ENCODE measurements around the gene USP21. TPM values are rescaled to one million over a fixed set of nuclear protein-coding genes. Genes with fewer than 3 reads are reported as not detected.

The USP21 gene
- total and polyA plus RNA-seq, 2 experiments from 2014 or later: 6.3 to 16.5 TPM

DNA sequence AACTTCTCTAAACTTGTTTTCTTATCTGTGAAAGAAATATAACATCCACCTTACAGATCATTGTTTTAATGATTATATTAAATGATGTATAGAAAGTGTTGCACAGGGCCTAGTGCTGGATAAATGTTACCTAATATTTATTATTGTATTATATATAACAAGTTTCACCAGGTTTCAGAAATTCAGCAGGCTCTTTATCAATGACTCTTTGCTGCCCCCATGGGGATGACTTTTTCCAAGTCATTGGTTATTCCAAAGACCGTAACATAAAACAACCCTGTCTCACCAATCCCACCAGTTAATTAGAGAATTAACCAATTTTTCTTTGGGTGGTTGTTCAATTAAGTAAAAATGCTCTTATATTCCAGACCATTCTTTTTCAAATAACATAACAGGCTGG, 19.5 kb upstream of the USP21 start:
- Histone ChIP-seq H3K4me2 (ENCODE audit: unreplicated experiment) (no peak overlapping the region), H3K9ac (no peak overlapping the region), H3K36me3 (ENCODE audit: low read depth) (no peaks in the 10 kb centered on the region), H3K4me1 (ENCODE audit: insufficient read depth) (no peaks in the 10 kb centered on the region), H3K9me3 (ENCODE audit: low read depth) (no peaks in the 10 kb centered on the region), H2AFZ (no peak overlapping the region), H4K20me1 (ENCODE audit: insufficient read depth) (no peaks in the 10 kb centered on the region), H3K27ac (no peak overlapping the region), H3K4me3 (no peak overlapping the region), H3K9me2 (ENCODE audit: insufficient read depth) (no peaks in the 10 kb centered on the region), H3F3A (ENCODE audit: insufficient read depth) (0 out of 2 replicates have a peak, but pooled peaks cover 13% of the 10 kb centered on the region), H3K27me3 (replicated peaks; ENCODE audit: insufficient read depth) (no peaks in the 10 kb centered on the region), H3K79me2 (ENCODE audit: insufficient read depth) (peaks cover 26% of the 10 kb centered on the region)
- in situ Hi-C loops (cut with MboI): no loop called here
- DNase-seq: peak; percentile 70
- WGBS, 2 experiments (ENCODE audit: low coverage in 1 of 2, low lambda C conversion rate in 2 of 2, missing lambda C conversion rate in 2 of 2): 43 to 50% methylated on average over 1 of the region's 1 CpG
- no peak for TF ChIP-seq EZH2 (IDR thresholded peaks at IDR 0.05; ENCODE audit: insufficient read depth, poor library complexity, severe bottlenecking)
- TF ChIP-seq EZH2phosphoT487 (IDR thresholded peaks at IDR 0.05; ENCODE audit: insufficient read depth, low read depth): no peak

DNA sequence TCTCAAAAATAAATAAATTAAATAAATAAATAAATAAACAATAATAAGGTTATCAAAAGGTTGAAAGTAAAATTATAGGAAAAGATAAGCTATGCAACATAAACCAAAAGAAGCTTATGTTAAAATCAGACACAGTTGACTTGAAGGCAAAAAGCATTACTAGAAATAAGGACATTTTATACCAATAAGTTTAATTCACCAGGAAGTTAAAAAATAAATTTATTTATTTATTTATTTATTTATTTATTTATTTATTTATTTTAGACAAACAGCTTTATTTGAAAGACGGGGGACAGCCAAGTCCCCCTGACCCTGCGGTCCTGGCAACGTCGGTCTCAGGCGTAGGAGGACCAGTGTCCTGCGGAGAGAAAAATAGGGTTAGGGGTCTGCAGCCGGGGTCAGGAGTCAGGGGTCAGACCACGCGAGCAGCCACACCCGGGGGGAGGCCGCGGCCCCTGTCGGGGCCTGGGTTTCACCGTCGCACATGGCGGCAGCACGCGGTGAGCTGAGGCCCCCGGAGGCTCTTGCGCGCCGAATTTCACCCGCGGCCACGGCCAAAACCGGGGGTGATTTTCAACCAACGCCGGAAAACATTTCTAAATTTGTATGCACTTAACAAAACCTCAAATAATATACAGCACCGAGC, 18.4 kb upstream of the USP21 start:
- in situ Hi-C loops (cut with MboI): no loop called here
- no peaks in the 10 kb centered on the region for H4K20me1 ChIP-seq (ENCODE audit: insufficient read depth)
- 97% methylated on average over 27 to 29 of the region's 29 CpGs for WGBS, 2 experiments (ENCODE audit: low coverage in 1 of 2, low lambda C conversion rate in 2 of 2, missing lambda C conversion rate in 2 of 2)
- no peak overlapping the region for H3K9ac ChIP-seq
- H2AFZ ChIP-seq: no peak overlapping the region
- no peaks in the 10 kb centered on the region for H3K9me3 ChIP-seq (ENCODE audit: low read depth)
- H3K36me3 ChIP-seq (ENCODE audit: low read depth): no peaks in the 10 kb centered on the region
- no peak for DNase-seq
- no peak for TF ChIP-seq EZH2phosphoT487 (IDR thresholded peaks at IDR 0.05; ENCODE audit: insufficient read depth, low read depth)
- no peak for TF ChIP-seq EZH2 (IDR thresholded peaks at IDR 0.05; ENCODE audit: insufficient read depth, poor library complexity, severe bottlenecking)
- H3K27ac ChIP-seq: no peak overlapping the region
- H3K4me2 ChIP-seq (ENCODE audit: unreplicated experiment): no peak overlapping the region
- no peaks in the 10 kb centered on the region for H3K9me2 ChIP-seq (ENCODE audit: insufficient read depth)
- no peaks in the 10 kb centered on the region for H3K4me1 ChIP-seq (ENCODE audit: insufficient read depth)
- 0 out of 2 replicates have a peak, but pooled peaks cover 13% of the 10 kb centered on the region for H3F3A ChIP-seq (ENCODE audit: insufficient read depth)
- H3K79me2 ChIP-seq (ENCODE audit: insufficient read depth): peaks cover 15% of the 10 kb centered on the region
- H3K4me3 ChIP-seq: no peak overlapping the region
- H3K27me3 ChIP-seq (replicated peaks; ENCODE audit: insufficient read depth): no peaks in the 10 kb centered on the region

DNA sequence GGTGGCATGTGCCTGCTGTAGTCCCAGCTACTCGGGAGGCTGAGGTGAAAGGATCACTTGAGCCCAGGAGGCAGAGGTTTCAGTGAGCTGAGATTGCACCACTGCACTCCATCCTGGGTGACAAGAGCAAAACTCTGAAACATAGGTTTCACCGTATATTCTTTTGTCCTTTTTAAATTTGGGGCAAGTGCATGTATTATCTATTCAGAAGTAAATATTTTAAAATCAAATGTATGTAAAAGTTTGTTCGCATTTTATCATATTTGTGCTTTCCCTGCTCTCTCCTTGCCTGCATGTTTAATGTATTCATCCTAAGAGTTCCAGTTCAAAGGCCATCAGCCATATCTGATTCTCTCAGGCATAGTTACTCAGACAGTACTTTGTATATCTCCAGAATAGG, 13.5 kb upstream of the USP21 start:
- TF ChIP-seq EZH2 (IDR thresholded peaks at IDR 0.05; ENCODE audit: insufficient read depth, poor library complexity, severe bottlenecking) (no peak), EZH2phosphoT487 (IDR thresholded peaks at IDR 0.05; ENCODE audit: insufficient read depth, low read depth) (no peak)
- Histone ChIP-seq H3K4me2 (ENCODE audit: unreplicated experiment) (no peak overlapping the region), H4K20me1 (ENCODE audit: insufficient read depth) (no peaks in the 10 kb centered on the region), H3K9ac (no peak overlapping the region), H3K27ac (no peak overlapping the region), H3F3A (ENCODE audit: insufficient read depth) (no peaks in the 10 kb centered on the region), H2AFZ (no peak overlapping the region), H3K36me3 (ENCODE audit: low read depth) (no peaks in the 10 kb centered on the region), H3K27me3 (replicated peaks; ENCODE audit: insufficient read depth) (no peaks in the 10 kb centered on the region), H3K9me3 (ENCODE audit: low read depth) (no peaks in the 10 kb centered on the region), H3K79me2 (ENCODE audit: insufficient read depth) (no peaks in the 10 kb centered on the region), H3K9me2 (ENCODE audit: insufficient read depth) (no peaks in the 10 kb centered on the region), H3K4me3 (no peak overlapping the region), H3K4me1 (ENCODE audit: insufficient read depth) (no peaks in the 10 kb centered on the region)
- WGBS, 2 experiments (ENCODE audit: low coverage in 1 of 2, low lambda C conversion rate in 2 of 2, missing lambda C conversion rate in 2 of 2): 82 to 89% methylated on average over 3 of the region's 3 CpGs
- no peak for DNase-seq
- in situ Hi-C loops (cut with MboI): no loop called here

GRCh38 chr1:161153176-161153575, 6.1 kb upstream of the USP21 start:
- H3K36me3 ChIP-seq (ENCODE audit: low read depth): no peaks in the 10 kb centered on the region; the same call in 1 of the 2 replicates
- in situ Hi-C loops (cut with MboI): no loop called here
- TF ChIP-seq EZH2phosphoT487 (IDR thresholded peaks at IDR 0.05; ENCODE audit: insufficient read depth, low read depth): no peak
- no peak for TF ChIP-seq EZH2 (IDR thresholded peaks at IDR 0.05; ENCODE audit: insufficient read depth, poor library complexity, severe bottlenecking)

More at GRCh38 chr1:161153176-161153575, 6.1 kb upstream of the USP21 start:
- no peaks in the 10 kb centered on the region for H3K27me3 ChIP-seq (replicated peaks; ENCODE audit: insufficient read depth)
- H3K9ac ChIP-seq: peak overlapping the region; percentile 98
- H3K9me3 ChIP-seq (ENCODE audit: low read depth): no peaks in the 10 kb centered on the region
- peaks cover 18% of the 10 kb centered on the region for H3K79me2 ChIP-seq (ENCODE audit: insufficient read depth)
- peak; percentile 22 for DNase-seq
- peak overlapping the region; percentile 97 for H3K27ac ChIP-seq
- H3K4me3 ChIP-seq: peak overlapping the region; percentile 94
- WGBS, 2 experiments (ENCODE audit: low coverage in 1 of 2, low lambda C conversion rate in 2 of 2, missing lambda C conversion rate in 2 of 2): 13 to 15% methylated on average over 9 of the region's 9 CpGs
- H3K9me2 ChIP-seq (ENCODE audit: insufficient read depth): no peaks in the 10 kb centered on the region
- H2AFZ ChIP-seq: peak overlapping the region; percentile 95
- H4K20me1 ChIP-seq (ENCODE audit: insufficient read depth): no peaks in the 10 kb centered on the region
- H3F3A ChIP-seq (ENCODE audit: insufficient read depth): peaks cover 15% of the 10 kb centered on the region
- H3K4me2 ChIP-seq (ENCODE audit: unreplicated experiment): peak overlapping the region; percentile 85
- peaks cover 3% of the 10 kb centered on the region for H3K4me1 ChIP-seq (ENCODE audit: insufficient read depth)
